ENCODE results near the gene GPD1. TPM values are rescaled to one million over a fixed set of nuclear protein-coding genes. Genes with fewer than 3 reads are reported as not detected.

The GPD1 gene
- total and polyA plus RNA-seq, 9 of the 15 experiments (the other 6 are each of a cell fraction or from before 2014, with no cell fraction given), result 0.13 to 1.00 (median 0.55) TPM

- TF ChIP-seq SIN3B (IDR thresholded peaks at IDR 0.05; ENCODE audit: low read depth) (no peak), CBX5 (IDR thresholded peaks at IDR 0.05; ENCODE audit: borderline replicate concordance, low read depth) (no peak), ZEB2 (IDR thresholded peaks at IDR 0.05) (no peak), ARID4B (CRISPR knock-in tag; IDR thresholded peaks at IDR 0.05) (0 out of 2 replicates have a peak, but pooled peaks have one; percentile 37), ARID3B (CRISPR knock-in tag; IDR thresholded peaks at IDR 0.05; ENCODE audit: borderline replicate concordance) (no peak), ZNF717 (CRISPR knock-in tag; IDR thresholded peaks at IDR 0.05) (no peak), SMAD2 (IDR thresholded peaks at IDR 0.05; ENCODE audit: low read depth, low read length) (no peak), CREB3L1 (IDR thresholded peaks at IDR 0.05; ENCODE audit: borderline replicate concordance, low read depth) (no peak), ZNF274 (IDR thresholded peaks at IDR 0.05; ENCODE audit: borderline replicate concordance, low read depth, low read length) (no peak), ETS1 (conservative IDR thresholded peaks at IDR 0.05; ENCODE audit: control insufficient read depth, low read depth, low read length) (no peak)
- TF ChIP-seq, protein P1, sequence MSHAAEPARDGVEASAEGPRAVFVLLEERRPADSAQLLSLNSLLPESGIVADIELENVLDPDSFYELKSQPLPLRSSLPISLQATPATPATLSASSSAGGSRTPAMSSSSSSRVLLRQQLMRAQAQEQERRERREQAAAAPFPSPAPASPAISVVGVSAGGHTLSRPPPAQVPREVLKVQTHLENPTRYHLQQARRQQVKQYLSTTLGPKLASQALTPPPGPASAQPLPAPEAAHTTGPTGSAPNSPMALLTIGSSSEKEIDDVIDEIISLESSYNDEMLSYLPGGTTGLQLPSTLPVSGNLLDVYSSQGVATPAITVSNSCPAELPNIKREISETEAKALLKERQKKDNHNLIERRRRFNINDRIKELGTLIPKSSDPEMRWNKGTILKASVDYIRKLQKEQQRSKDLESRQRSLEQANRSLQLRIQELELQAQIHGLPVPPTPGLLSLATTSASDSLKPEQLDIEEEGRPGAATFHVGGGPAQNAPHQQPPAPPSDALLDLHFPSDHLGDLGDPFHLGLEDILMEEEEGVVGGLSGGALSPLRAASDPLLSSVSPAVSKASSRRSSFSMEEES (CRISPR knock-in tag; IDR thresholded peaks at IDR 0.05), result no peak
- TF ChIP-seq, protein P2, sequence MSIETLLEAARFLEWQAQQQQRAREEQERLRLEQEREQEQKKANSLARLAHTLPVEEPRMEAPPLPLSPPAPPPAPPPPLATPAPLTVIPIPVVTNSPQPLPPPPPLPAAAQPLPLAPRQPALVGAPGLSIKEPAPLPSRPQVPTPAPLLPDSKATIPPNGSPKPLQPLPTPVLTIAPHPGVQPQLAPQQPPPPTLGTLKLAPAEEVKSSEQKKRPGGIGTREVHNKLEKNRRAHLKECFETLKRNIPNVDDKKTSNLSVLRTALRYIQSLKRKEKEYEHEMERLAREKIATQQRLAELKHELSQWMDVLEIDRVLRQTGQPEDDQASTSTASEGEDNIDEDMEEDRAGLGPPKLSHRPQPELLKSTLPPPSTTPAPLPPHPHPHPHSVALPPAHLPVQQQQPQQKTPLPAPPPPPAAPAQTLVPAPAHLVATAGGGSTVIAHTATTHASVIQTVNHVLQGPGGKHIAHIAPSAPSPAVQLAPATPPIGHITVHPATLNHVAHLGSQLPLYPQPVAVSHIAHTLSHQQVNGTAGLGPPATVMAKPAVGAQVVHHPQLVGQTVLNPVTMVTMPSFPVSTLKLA (conservative IDR thresholded peaks at IDR 0.05), result peak; percentile 78 to 83
- TF ChIP-seq, protein P3, sequence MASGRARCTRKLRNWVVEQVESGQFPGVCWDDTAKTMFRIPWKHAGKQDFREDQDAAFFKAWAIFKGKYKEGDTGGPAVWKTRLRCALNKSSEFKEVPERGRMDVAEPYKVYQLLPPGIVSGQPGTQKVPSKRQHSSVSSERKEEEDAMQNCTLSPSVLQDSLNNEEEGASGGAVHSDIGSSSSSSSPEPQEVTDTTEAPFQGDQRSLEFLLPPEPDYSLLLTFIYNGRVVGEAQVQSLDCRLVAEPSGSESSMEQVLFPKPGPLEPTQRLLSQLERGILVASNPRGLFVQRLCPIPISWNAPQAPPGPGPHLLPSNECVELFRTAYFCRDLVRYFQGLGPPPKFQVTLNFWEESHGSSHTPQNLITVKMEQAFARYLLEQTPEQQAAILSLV (tag; IDR thresholded peaks at IDR 0.05), result no peak
These were observed at the start of gene GPD1 (continued) for GRCh38 chr12:50103767-50104321.
